HepG2 (cell line): ENCODE measurements around the gene GSTM2. TPM values are rescaled to one million over a fixed set of nuclear protein-coding genes. Genes with fewer than 3 reads are reported as not detected.

Experiments used
- HDAC6 ChIP-seq: fragments of 200-600 bp; sonication (generic); IDR thresholded peaks from 2 replicates; pipeline ENCODE4 v1.7.0; 2017; ENCODE audit warnings: mild to moderate bottlenecking, antibody characterized with exemption, low read length, low read depth
- HES4 ChIP-seq: sonication (generic); formaldehyde crosslinking; IDR thresholded peaks from 2 replicates; pipeline ENCODE4 v1.9.0; 2021; ENCODE audit warnings: mild to moderate bottlenecking, missing genetic modification reagents, borderline replicate concordance
- RBFOX2 ChIP-seq: fragments of 200-400 bp; formaldehyde crosslinking; IDR thresholded peaks from 2 replicates; pipeline ENCODE4 v1.6.1; 2017; ENCODE audit warnings: low read depth, mild to moderate bottlenecking, low read length
- RFX1 ChIP-seq: fragments of 450-650 bp; IDR thresholded peaks from 2 replicates; pipeline ENCODE4 v1.6.1; 2017
- RXRB ChIP-seq: IDR thresholded peaks from 2 replicates; pipeline ENCODE4 v1.6.1; 2016; ENCODE audit warnings: borderline replicate concordance, missing genetic modification reagents, missing compliant biosample characterization
- SNAPC2 ChIP-seq: sonication (generic); formaldehyde crosslinking; IDR thresholded peaks from 2 replicates; pipeline ENCODE4 v1.8.1; 2022; ENCODE audit warnings: mild to moderate bottlenecking, missing genetic modification reagents
- SP5 ChIP-seq: IDR thresholded peaks from 2 replicates; pipeline ENCODE4 v1.6.1; 2016; ENCODE audit warnings: low read depth, borderline replicate concordance
- TRIM24 ChIP-seq: sonication (generic); formaldehyde crosslinking; IDR thresholded peaks from 2 replicates; pipeline ENCODE4 v1.8.0; 2022; ENCODE audit warnings: mild to moderate bottlenecking, missing genetic modification reagents
- ZNF24 ChIP-seq: fragments of 450-650 bp; IDR thresholded peaks from 2 replicates; pipeline ENCODE4 v1.6.1; 2017; ENCODE audit warnings: antibody characterized with exemption, mild to moderate bottlenecking
- ZNF33B ChIP-seq: sonication (generic); formaldehyde crosslinking; IDR thresholded peaks from 2 replicates; pipeline ENCODE4 v1.5.1; 2020; ENCODE audit warnings: mild to moderate bottlenecking, missing genetic modification reagents
- ZNF501 ChIP-seq: sonication (generic); formaldehyde crosslinking; IDR thresholded peaks from 2 replicates; pipeline ENCODE4 v1.5.1; 2020; ENCODE audit warnings: mild to moderate bottlenecking, moderate library complexity, missing genetic modification reagents
- ZNF570 ChIP-seq: sonication (generic); formaldehyde crosslinking; IDR thresholded peaks from 2 replicates; pipeline ENCODE4 v1.4.0; 2020; ENCODE audit warnings: mild to moderate bottlenecking, missing genetic modification reagents, borderline replicate concordance
- ZNF616 ChIP-seq: sonication (generic); formaldehyde crosslinking; IDR thresholded peaks from 2 replicates; pipeline ENCODE4 v1.5.0; 2020; ENCODE audit warnings: low read depth, mild to moderate bottlenecking, missing genetic modification reagents
- ZSCAN22 ChIP-seq: sonication (generic); formaldehyde crosslinking; IDR thresholded peaks from 2 replicates; pipeline ENCODE4 v1.4.0; 2020; ENCODE audit warnings: mild to moderate bottlenecking, missing genetic modification reagents
- polyA plus RNA-seq, 8 experiments: library from polyadenylated mRNA; depleted of rRNA in 3 of 8; stranded (reverse) in 7 of 8; unstranded in 1 of 8; fragments of >200 nt; fragmentation: Illumina TruSeq in 4 of 8; extraction: Trizol in 4 of 8; gene quantifications; 2 replicates each; pipeline versions ENCODE4 v1.2.1 to v1.2.3, GENCODE V29; 2011 to 2016; ENCODE audit warnings: low read depth in 4 of 8, missing spikeins in 1 of 8, mixed read lengths in 1 of 8; ENCODE audit not compliant: insufficient read depth in 1 of 8
- total RNA-seq, 5 experiments: library from RNA; depleted of rRNA; stranded (reverse); fragments of >200 nt; fragmentation: Illumina TruSeq; extraction: Trizol; gene quantifications; 2 replicates each; pipeline ENCODE4 v1.2.3, GENCODE V29; 2016; ENCODE audit warnings: low read depth in 1 of 5
- TF ChIP-seq, protein P1 (sequence below): sonication (generic); formaldehyde crosslinking; IDR thresholded peaks from 2 replicates; pipeline ENCODE4 v1.5.0; 2020; ENCODE audit warnings: mild to moderate bottlenecking, missing genetic modification reagents, moderate library complexity
- TF ChIP-seq, protein P2 (sequence below): sonication (generic); formaldehyde crosslinking; IDR thresholded peaks from one replicate; pipeline ENCODE4 v1.5.1; 2020; ENCODE audit warnings: mild to moderate bottlenecking, missing genetic modification reagents; ENCODE audit errors: not compliant biosample characterization
- TF ChIP-seq, protein P3 (sequence below): sonication (generic); formaldehyde crosslinking; IDR thresholded peaks from 2 replicates; pipeline ENCODE4 v1.5.1; 2020; ENCODE audit warnings: mild to moderate bottlenecking, moderate library complexity, missing genetic modification reagents

Gene GSTM2
- total and polyA plus RNA-seq, 2 of the 13 experiments (the other 11 are each of a cell fraction or from before 2014, with no cell fraction given), result 7.0 to 15.0 TPM

DNA sequence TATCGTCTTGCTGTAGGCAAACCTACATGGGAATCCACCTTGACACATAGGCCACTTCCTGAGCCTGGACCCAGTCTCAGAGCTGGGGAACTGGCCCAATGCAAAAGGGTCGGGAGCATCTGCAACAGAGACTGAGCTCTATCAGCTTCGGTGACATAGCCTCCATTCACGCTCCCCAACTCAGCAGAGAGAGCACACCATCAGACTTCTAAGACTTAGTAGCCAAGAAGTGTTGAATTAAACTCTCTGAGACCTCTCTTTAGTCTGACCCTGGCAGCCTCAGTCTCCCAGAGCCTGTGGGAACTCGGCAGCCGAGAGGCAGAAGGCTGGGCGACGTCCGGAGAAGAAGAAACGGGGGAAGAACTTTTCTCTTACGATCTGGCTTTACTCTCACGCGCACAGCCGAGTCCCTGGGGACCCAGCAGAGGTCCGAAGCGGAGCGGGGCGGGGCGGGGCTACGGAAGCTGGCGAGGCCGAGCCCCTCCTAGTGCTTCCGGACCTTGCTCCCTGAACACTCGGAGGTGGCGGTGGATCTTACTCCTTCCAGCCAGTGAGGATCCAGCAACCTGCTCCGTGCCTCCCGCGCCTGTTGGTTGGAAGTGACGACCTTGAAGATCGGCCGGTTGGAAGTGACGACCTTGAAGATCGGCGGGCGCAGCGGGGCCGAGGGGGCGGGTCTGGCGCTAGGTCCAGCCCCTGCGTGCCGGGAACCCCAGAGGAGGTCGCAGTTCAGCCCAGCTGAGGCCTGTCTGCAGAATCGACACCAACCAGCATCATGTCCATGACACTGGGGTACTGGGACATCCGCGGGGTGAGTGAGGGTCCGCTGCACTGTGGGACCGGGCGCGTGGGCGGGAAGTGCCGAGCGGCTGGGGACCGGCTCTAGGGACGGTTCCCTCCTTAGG is 12.0 kb upstream of the GSTM2 start, which contains the start of gene GSTM4 (continued):
- TF ChIP-seq ZSCAN22 (peak; percentile 60; the same call in 1 of the 2 replicates), ZNF616 (0 out of 2 replicates have a peak, but pooled peaks have one; percentile 49), ZNF33B (CRISPR knock-in tag) (0 out of 2 replicates have a peak, but pooled peaks have one; percentile 66), ZNF501 (peak; percentile 74; the same call in 1 of the 2 replicates), RFX1 (no peak), HDAC6 (no peak), ZNF570 (CRISPR knock-in tag) (no peak), HES4 (CRISPR knock-in tag) (no peak), SNAPC2 (CRISPR knock-in tag) (0 out of 2 replicates have a peak, but pooled peaks have one; percentile 41), TRIM24 (CRISPR knock-in tag) (no peak), RXRB (CRISPR knock-in tag) (peak; percentile 40; the same call in 1 of the 2 replicates), ZNF24 (no peak), SP5 (CRISPR knock-in tag) (no peak; the same call in none of the 2 replicates), RBFOX2 (peak; percentile 72)
- TF ChIP-seq, protein P1, sequence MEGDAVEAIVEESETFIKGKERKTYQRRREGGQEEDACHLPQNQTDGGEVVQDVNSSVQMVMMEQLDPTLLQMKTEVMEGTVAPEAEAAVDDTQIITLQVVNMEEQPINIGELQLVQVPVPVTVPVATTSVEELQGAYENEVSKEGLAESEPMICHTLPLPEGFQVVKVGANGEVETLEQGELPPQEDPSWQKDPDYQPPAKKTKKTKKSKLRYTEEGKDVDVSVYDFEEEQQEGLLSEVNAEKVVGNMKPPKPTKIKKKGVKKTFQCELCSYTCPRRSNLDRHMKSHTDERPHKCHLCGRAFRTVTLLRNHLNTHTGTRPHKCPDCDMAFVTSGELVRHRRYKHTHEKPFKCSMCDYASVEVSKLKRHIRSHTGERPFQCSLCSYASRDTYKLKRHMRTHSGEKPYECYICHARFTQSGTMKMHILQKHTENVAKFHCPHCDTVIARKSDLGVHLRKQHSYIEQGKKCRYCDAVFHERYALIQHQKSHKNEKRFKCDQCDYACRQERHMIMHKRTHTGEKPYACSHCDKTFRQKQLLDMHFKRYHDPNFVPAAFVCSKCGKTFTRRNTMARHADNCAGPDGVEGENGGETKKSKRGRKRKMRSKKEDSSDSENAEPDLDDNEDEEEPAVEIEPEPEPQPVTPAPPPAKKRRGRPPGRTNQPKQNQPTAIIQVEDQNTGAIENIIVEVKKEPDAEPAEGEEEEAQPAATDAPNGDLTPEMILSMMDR (CRISPR knock-in tag), result peak; percentile 55; the same call in 1 of the 2 replicates
- TF ChIP-seq, protein P2, sequence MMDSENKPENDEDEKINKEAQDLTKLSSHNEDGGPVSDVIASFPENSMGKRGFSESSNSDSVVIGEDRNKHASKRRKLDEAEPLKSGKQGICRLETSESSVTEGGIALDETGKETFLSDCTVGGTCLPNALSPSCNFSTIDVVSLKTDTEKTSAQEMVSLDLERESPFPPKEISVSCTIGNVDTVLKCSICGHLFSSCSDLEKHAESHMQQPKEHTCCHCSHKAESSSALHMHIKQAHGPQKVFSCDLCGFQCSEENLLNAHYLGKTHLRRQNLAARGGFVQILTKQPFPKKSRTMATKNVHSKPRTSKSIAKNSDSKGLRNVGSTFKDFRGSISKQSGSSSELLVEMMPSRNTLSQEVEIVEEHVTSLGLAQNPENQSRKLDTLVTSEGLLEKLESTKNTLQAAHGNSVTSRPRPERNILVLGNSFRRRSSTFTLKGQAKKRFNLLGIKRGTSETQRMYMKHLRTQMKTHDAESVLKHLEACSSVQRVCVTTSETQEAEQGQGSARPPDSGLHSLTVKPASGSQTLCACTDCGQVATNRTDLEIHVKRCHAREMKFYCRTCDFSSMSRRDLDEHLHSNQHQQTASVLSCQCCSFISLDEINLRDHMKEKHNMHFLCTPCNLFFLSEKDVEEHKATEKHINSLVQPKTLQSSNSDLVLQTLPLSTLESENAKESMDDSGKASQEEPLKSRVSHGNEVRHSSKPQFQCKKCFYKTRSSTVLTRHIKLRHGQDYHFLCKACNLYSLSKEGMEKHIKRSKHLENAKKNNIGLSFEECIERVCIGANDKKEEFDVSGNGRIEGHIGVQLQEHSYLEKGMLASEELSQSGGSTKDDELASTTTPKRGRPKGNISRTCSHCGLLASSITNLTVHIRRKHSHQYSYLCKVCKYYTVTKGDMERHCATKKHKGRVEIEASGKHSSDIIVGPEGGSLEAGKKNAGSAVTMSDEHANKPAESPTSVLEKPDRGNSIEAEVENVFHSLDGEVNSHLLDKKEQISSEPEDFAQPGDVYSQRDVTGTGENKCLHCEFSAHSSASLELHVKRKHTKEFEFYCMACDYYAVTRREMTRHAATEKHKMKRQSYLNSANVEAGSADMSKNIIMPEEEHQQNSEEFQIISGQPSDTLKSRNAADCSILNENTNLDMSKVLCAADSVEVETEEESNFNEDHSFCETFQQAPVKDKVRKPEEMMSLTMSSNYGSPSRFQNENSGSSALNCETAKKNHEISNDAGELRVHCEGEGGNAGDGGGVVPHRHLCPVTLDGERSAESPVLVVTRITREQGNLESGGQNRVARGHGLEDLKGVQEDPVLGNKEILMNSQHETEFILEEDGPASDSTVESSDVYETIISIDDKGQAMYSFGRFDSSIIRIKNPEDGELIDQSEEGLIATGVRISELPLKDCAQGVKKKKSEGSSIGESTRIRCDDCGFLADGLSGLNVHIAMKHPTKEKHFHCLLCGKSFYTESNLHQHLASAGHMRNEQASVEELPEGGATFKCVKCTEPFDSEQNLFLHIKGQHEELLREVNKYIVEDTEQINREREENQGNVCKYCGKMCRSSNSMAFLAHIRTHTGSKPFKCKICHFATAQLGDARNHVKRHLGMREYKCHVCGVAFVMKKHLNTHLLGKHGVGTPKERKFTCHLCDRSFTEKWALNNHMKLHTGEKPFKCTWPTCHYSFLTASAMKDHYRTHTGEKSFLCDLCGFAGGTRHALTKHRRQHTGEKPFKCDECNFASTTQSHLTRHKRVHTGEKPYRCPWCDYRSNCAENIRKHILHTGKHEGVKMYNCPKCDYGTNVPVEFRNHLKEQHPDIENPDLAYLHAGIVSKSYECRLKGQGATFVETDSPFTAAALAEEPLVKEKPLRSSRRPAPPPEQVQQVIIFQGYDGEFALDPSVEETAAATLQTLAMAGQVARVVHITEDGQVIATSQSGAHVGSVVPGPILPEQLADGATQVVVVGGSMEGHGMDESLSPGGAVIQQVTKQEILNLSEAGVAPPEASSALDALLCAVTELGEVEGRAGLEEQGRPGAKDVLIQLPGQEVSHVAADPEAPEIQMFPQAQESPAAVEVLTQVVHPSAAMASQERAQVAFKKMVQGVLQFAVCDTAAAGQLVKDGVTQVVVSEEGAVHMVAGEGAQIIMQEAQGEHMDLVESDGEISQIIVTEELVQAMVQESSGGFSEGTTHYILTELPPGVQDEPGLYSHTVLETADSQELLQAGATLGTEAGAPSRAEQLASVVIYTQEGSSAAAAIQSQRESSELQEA (CRISPR knock-in tag), result peak; percentile 77
- TF ChIP-seq, protein P3, sequence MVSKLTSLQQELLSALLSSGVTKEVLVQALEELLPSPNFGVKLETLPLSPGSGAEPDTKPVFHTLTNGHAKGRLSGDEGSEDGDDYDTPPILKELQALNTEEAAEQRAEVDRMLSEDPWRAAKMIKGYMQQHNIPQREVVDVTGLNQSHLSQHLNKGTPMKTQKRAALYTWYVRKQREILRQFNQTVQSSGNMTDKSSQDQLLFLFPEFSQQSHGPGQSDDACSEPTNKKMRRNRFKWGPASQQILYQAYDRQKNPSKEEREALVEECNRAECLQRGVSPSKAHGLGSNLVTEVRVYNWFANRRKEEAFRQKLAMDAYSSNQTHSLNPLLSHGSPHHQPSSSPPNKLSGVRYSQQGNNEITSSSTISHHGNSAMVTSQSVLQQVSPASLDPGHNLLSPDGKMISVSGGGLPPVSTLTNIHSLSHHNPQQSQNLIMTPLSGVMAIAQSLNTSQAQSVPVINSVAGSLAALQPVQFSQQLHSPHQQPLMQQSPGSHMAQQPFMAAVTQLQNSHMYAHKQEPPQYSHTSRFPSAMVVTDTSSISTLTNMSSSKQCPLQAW, result peak; percentile 85
